Cardiac muscle cell (in vitro differentiated cells and primary cell): ENCODE results near the gene ERLIN1. TPM values are rescaled to one million over a fixed set of nuclear protein-coding genes. Genes with fewer than 3 reads are reported as not detected.
A peak's percentile ranks its signal among the peaks of the same experiment; 100 is the strongest.

Experiments used
- DNase-seq, 2 donors: peaks; one replicate each; pipeline versions ENCODE4 v3.0.0 to v3.0.0-alpha.2; 2010 to 2017; ENCODE audit warnings: low read depth in 1 of 2, low spot score in 1 of 2
- H3K27ac ChIP-seq: fragments of 200-600 bp; sonication (generic); 2 replicates; pipeline ENCODE4 v1.5.1; 2016
- H3K27me3 ChIP-seq: fragments of 200-600 bp; sonication (generic); 2 replicates; pipeline ENCODE4 v1.6.0; 2016; ENCODE audit warnings: control low read depth
- H3K36me3 ChIP-seq: fragments of 200-600 bp; sonication (generic); 2 replicates; pipeline ENCODE4 v1.5.1; 2016; ENCODE audit warnings: control low read depth
- H3K4me1 ChIP-seq: fragments of 200-600 bp; sonication (generic); 2 replicates; pipeline ENCODE4 v1.8.1; 2017; ENCODE audit warnings: low read depth, mild to moderate bottlenecking, mixed run types
- H3K4me3 ChIP-seq: fragments of 200-600 bp; sonication (generic); 2 replicates; pipeline ENCODE4 v1.5.1; 2016; ENCODE audit warnings: mild to moderate bottlenecking
- H3K9me3 ChIP-seq: fragments of 200-600 bp; sonication (generic); 2 replicates; pipeline ENCODE4 v1.5.1; 2017; ENCODE audit warnings: low read depth, mild to moderate bottlenecking, control low read depth
- polyA plus RNA-seq: library from polyadenylated mRNA; unstranded; fragments of >200 nt; fragmentation: Nextera tagmentation; extraction: Ambion mirVana; gene quantifications from 2 replicates; pipeline ENCODE4 v1.2.1, GENCODE V29; 2016
- total RNA-seq: library from RNA; depleted of rRNA; stranded (reverse); fragments of >200 nt; gene quantifications from 2 replicates; pipeline ENCODE4 v1.2.3, GENCODE V29; 2016
- TF ChIP-seq, protein P1 (sequence below): IDR thresholded peaks from 2 replicates; pipeline ENCODE4 v1.5.1; 2012; ENCODE audit warnings: low read depth, mild to moderate bottlenecking, low read length

The ERLIN1 gene
- total and polyA plus RNA-seq, 2 experiments from 2014 or later: 12.9 to 15.4 TPM

DNA sequence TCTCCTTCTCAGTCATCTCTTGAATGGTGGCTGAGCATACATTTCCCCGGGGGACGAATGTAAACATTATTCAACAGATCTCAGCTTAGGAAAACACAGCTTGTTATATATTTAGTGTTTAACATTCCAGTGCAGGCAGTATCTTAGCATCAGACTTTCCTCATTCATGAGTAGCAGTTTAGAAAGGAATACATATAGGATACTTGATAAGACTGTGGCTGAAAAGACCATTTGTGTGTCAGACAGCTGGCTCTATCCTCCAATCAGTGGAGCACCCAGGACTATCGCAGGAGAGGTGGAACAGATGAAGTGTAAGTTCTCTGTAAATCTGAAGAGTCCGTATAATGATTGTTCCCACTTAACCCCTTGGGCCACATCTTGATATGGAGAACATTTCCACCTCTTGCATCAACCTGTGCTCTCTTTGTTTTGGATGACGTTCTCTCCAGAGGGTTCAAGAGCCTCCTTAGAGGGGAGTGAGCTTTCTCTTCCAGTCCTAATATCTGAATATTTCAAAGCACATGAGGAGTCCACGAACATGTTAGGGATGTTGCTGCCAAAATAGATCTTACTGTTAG is 34.0 kb downstream of the ERLIN1 start:
- DNase-seq: no peak
- H3K27me3 ChIP-seq: no peaks in the 10 kb centered on the region
- no peaks in the 10 kb centered on the region for H3K9me3 ChIP-seq
- peaks cover 23% of the 10 kb centered on the region for H3K36me3 ChIP-seq
- H3K27ac ChIP-seq: no peak overlapping the region
- TF ChIP-seq, protein P1, sequence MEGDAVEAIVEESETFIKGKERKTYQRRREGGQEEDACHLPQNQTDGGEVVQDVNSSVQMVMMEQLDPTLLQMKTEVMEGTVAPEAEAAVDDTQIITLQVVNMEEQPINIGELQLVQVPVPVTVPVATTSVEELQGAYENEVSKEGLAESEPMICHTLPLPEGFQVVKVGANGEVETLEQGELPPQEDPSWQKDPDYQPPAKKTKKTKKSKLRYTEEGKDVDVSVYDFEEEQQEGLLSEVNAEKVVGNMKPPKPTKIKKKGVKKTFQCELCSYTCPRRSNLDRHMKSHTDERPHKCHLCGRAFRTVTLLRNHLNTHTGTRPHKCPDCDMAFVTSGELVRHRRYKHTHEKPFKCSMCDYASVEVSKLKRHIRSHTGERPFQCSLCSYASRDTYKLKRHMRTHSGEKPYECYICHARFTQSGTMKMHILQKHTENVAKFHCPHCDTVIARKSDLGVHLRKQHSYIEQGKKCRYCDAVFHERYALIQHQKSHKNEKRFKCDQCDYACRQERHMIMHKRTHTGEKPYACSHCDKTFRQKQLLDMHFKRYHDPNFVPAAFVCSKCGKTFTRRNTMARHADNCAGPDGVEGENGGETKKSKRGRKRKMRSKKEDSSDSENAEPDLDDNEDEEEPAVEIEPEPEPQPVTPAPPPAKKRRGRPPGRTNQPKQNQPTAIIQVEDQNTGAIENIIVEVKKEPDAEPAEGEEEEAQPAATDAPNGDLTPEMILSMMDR: no peak
- H3K4me1 ChIP-seq: no peaks in the 10 kb centered on the region
- no peak overlapping the region for H3K4me3 ChIP-seq

DNA sequence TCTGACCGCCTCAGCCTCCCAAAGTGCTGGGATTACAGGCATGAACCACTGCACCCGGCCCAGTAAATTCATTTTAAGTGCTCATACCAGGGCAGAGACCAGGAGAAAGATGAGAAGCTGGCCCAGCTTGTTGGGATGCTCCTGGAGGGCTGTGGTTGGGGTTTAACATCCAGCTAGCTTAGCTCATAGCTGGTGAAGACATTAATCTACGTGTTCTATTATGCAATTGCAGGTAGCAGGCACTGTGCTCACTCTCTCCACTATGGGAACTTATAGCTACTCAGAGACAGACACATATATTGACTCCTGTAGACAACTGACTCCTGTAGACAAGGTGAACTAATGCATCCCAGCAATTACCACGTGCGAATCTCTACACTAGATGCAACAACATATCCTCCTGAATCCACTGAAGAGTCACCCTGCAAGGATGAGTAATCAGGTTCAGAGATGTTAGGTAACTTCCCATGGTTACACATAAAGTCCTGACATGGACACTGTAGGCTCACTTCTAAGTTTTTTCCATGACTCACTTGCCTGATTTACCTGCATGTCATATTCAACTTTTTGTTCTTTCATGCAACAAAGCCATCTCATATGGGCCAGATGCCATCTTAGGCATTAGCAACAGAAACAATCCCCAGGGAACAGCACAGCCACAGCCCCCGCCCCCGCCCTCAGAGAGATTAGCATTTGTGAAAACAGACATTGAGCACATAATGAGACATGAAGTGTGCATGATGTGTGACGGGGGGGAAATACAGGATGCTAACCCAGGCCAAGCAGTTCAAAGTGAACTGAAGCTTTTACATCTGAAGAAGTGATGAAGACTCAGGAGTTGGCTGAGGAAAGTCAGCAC is 37.2 kb downstream of the ERLIN1 start:
- Histone ChIP-seq H3K4me3 (no peak overlapping the region), H3K27ac (no peak overlapping the region), H3K4me1 (no peaks in the 10 kb centered on the region), H3K27me3 (no peaks in the 10 kb centered on the region), H3K9me3 (no peaks in the 10 kb centered on the region), H3K36me3 (peaks cover 15% of the 10 kb centered on the region)
- peak in 1 of 2 donors; percentile 17 for DNase-seq
- TF ChIP-seq, protein P1: no peak

DNA sequence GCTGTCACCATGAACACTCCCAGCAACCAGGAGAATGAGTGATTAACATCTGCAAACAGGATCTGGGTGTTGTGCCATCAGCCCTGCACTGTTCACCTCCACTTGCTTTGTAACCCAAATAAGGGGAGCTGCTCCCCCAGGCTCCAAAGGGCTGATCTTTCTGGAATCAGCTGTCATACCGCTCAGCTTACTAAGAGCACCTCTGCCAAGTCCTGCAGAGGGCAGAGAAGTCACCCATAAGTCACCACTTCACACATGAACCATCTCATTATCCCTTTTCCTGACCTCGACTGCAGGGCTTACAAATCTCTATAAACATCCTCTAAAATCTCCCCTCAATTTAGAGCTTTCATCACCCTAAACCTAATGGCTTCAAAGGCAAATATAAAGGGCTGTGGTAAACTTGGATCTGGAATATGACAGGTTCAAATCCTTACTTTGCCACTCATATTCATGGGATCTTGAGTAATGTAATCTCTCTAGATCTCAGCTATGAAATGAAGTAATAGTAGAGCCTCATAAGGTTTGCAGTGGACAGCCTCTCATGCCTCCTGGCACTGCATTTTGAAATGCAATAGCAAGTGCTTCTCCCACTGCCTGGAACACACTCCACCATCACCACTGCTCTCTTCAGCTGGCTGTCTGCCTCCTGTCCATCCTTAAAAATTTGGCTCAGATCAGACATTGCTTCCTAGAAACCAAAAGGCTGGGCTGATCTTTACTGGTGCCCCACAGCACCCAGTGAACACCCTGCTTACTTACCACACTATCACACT is 38.8 kb downstream of the ERLIN1 start:
- Histone ChIP-seq H3K9me3 (no peaks in the 10 kb centered on the region), H3K4me1 (no peaks in the 10 kb centered on the region)
- TF ChIP-seq, protein P1: no peak

DNA sequence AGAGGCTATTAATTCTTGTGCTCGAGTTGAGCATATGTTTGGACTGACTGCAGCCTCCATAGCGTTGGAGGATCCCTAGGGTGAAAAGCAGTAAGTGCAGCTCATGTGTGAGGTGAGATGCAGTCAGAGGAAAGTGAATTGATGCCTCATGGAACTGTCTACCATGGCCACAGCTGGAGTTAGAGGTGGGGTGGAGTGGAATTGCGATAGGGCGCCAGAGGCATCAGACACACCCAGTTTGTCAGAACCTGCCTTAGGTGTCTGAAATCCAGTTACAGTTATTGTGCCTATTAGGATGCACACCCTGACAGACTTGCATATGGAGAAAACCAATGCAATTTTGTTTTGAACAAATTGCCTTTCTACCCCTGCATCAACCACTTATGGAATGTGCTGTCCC is 39.4 kb downstream of the ERLIN1 start:
- TF ChIP-seq, protein P1: no peak
- no peaks in the 10 kb centered on the region for H3K27me3 ChIP-seq
- DNase-seq: no peak
- peaks cover 8% of the 10 kb centered on the region for H3K36me3 ChIP-seq
- H3K4me3 ChIP-seq: no peak overlapping the region
- no peaks in the 10 kb centered on the region for H3K9me3 ChIP-seq
- H3K4me1 ChIP-seq: no peaks in the 10 kb centered on the region
- H3K27ac ChIP-seq: no peak overlapping the region

More for the DNA sequence above, 38.8 kb downstream of the ERLIN1 start:
- H3K27ac ChIP-seq: no peak overlapping the region
- H3K4me3 ChIP-seq: no peak overlapping the region
- peak in 1 of 2 donors; percentile 16 for DNase-seq
- H3K27me3 ChIP-seq: no peaks in the 10 kb centered on the region
- H3K36me3 ChIP-seq: peaks cover 10% of the 10 kb centered on the region

DNA sequence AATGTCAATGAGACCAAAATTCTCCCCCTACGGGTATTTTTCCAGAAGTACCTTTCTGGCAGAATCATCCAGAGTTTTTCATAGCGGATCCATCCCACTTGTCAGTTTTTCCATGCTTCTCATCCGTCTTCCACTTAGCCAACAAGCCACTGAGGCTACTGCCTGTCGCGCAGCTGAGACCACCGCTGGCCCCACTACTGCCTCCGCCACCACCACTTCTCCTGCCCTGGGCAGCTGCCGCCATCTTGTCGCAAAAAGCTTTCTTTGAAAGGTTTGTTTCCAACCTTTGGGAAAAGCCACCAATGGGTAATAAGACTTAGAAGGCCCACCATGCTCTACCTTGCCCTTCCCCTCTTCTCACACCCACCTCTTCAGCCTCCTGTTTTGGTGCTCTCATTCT is 42.1 kb downstream of the ERLIN1 start:
- H3K9me3 ChIP-seq: no peaks in the 10 kb centered on the region
- no peaks in the 10 kb centered on the region for H3K36me3 ChIP-seq
- H3K27ac ChIP-seq: no peak overlapping the region
- no peaks in the 10 kb centered on the region for H3K4me1 ChIP-seq
- TF ChIP-seq, protein P1: no peak
- no peak for DNase-seq
- H3K4me3 ChIP-seq: no peak overlapping the region
- H3K27me3 ChIP-seq: no peaks in the 10 kb centered on the region
